Measurements from ENCODE around the gene RBFOX1. TPM values are rescaled to one million over a fixed set of nuclear protein-coding genes. Genes with fewer than 3 reads are reported as not detected.

The RBFOX1 gene
- total RNA-seq, 1 experiment from 2014 or later = not detected

DNA sequence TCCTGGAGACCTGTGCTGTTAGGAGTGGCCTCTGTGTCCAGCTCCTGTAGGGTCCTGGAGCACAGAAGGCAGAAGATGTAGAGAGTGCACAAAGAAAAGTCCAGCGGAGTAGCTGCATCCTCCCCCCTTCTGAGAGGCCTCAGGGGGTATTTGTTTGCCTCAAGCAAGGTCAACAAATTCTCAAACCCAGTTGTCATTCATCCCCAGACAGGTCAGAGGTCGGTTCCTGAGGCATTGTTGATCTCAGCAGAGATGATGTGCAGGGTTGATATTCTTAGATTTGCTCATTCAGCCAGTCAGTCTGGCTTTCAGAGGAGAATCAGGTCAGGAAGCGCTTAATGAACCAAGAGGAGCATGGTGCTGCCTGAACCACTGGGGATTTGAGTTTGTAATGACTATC lies 8.3 kb upstream of the RBFOX1 start:
- intact Hi-C loops (cut with micrococcal nuclease) = no loop called here
- no peak overlapping the region for H3K4me2 ChIP-seq (ENCODE audit: low read length)
- no peaks in the 10 kb centered on the region for H3K4me1 ChIP-seq (ENCODE audit: insufficient read depth, low read length)
- no peak for ATAC-seq
- POLR2A ChIA-PET (ENCODE audit: unreplicated experiment) = no interaction called here
- CTCF ChIA-PET = no interaction called here
- no peak overlapping the region for H2AFZ ChIP-seq (ENCODE audit: low read length)
- no peaks in the 10 kb centered on the region for H3K9me3 ChIP-seq (ENCODE audit: low read length)
- no peaks in the 10 kb centered on the region for H3F3A ChIP-seq (ENCODE audit: low read length, unreplicated experiment)
- no peaks in the 10 kb centered on the region for H3K36me3 ChIP-seq (ENCODE audit: low read depth, low read length)
- H3K27me3 ChIP-seq (ENCODE audit: low read length) = no peaks in the 10 kb centered on the region
- no peak for DNase-seq
- H3K79me2 ChIP-seq (ENCODE audit: low read length) = no peaks in the 10 kb centered on the region
- no peaks in the 10 kb centered on the region for H4K20me1 ChIP-seq (ENCODE audit: low read length)
- H3K9me2 ChIP-seq (replicated peaks; ENCODE audit: low read length) = no peaks in the 10 kb centered on the region
- no TSS peak for BruUV-seq (replicated peaks)
- TF ChIP-seq, protein P1, sequence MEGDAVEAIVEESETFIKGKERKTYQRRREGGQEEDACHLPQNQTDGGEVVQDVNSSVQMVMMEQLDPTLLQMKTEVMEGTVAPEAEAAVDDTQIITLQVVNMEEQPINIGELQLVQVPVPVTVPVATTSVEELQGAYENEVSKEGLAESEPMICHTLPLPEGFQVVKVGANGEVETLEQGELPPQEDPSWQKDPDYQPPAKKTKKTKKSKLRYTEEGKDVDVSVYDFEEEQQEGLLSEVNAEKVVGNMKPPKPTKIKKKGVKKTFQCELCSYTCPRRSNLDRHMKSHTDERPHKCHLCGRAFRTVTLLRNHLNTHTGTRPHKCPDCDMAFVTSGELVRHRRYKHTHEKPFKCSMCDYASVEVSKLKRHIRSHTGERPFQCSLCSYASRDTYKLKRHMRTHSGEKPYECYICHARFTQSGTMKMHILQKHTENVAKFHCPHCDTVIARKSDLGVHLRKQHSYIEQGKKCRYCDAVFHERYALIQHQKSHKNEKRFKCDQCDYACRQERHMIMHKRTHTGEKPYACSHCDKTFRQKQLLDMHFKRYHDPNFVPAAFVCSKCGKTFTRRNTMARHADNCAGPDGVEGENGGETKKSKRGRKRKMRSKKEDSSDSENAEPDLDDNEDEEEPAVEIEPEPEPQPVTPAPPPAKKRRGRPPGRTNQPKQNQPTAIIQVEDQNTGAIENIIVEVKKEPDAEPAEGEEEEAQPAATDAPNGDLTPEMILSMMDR (conservative IDR thresholded peaks at IDR 0.05; ENCODE audit: low read depth, low read length) = no peak
- TF ChIP-seq EZH2phosphoT487 (IDR thresholded peaks at IDR 0.05; ENCODE audit: borderline replicate concordance, low read length) = no peak
- TF ChIP-seq EZH2 (IDR thresholded peaks at IDR 0.05; ENCODE audit: low read length, unreplicated experiment) = no peak
- H3K27ac ChIP-seq (ENCODE audit: low read length) = no peak overlapping the region
- no peak overlapping the region for H3K9ac ChIP-seq (ENCODE audit: low read length)
- no peak overlapping the region for H3K4me3 ChIP-seq (ENCODE audit: low read length)

DNA sequence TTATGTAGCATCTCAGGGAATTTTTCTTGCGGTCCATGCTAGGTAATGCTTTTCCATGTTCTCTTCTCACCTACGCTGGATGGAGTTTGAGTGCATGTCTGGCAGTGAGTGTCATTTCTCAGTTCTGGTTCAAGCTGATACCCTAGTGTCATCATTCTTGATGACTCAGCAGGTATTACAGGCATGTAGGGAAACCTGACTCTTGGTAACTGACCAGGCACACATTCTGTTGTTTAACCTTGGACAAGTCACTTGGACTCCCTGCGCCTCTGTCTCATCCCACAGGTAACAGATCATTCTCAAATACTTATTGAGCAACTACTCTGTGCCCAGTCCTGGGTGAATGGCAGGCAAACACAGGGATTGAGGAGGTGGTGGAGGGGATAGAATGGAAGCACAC lies 6.8 kb upstream of the RBFOX1 start:
- no peak overlapping the region for H3K27ac ChIP-seq (ENCODE audit: low read length)
- H3K9ac ChIP-seq (ENCODE audit: low read length) = no peak overlapping the region
- no peak for TF ChIP-seq EZH2 (IDR thresholded peaks at IDR 0.05; ENCODE audit: low read length, unreplicated experiment)
- TF ChIP-seq EZH2phosphoT487 (IDR thresholded peaks at IDR 0.05; ENCODE audit: borderline replicate concordance, low read length) = no peak
- TF ChIP-seq, protein P1 (conservative IDR thresholded peaks at IDR 0.05; ENCODE audit: low read depth, low read length) = no peak
- ATAC-seq (no peak), DNase-seq (no peak)
- no peaks in the 10 kb centered on the region for H3K4me1 ChIP-seq (ENCODE audit: insufficient read depth, low read length)
- no peaks in the 10 kb centered on the region for H3K9me3 ChIP-seq (ENCODE audit: low read length)
- no peak overlapping the region for H3K4me2 ChIP-seq (ENCODE audit: low read length)
- intact Hi-C loops (cut with micrococcal nuclease) = no loop called here
- H4K20me1 ChIP-seq (ENCODE audit: low read length) = no peaks in the 10 kb centered on the region
- H3K27me3 ChIP-seq (ENCODE audit: low read length) = no peaks in the 10 kb centered on the region
- no peak overlapping the region for H2AFZ ChIP-seq (ENCODE audit: low read length)
- no peaks in the 10 kb centered on the region for H3K36me3 ChIP-seq (ENCODE audit: low read depth, low read length)
- ChIA-PET POLR2A (ENCODE audit: unreplicated experiment) (no interaction called here), CTCF (no interaction called here)
- no TSS peak for BruUV-seq (replicated peaks)
- no peaks in the 10 kb centered on the region for H3F3A ChIP-seq (ENCODE audit: low read length, unreplicated experiment)
- no peaks in the 10 kb centered on the region for H3K79me2 ChIP-seq (ENCODE audit: low read length)
- no peaks in the 10 kb centered on the region for H3K9me2 ChIP-seq (replicated peaks; ENCODE audit: low read length)
- no peak overlapping the region for H3K4me3 ChIP-seq (ENCODE audit: low read length)

DNA sequence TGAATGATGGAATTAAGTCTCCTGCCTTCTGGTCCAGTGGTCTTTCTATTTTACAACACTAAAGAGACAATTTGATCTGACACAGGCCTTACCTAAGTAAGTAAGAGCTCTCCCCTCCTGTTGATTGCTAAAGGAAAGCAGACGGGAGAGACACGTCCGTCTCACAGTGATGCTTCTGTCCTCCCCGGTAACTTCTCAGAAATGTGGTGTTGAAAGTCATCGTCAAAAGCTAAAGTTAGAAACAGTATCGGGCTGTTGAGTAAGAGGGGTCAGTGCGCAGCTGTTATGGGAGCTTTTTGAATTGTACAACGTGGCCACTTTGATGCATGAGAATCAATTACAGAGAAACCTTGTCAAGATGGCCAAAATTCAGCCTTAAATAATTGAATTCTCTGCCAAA lies 1.9 kb upstream of the RBFOX1 start:
- BruUV-seq (replicated peaks) = no TSS peak
- CTCF ChIA-PET = no interaction called here
- H3K79me2 ChIP-seq (ENCODE audit: low read length) = no peaks in the 10 kb centered on the region

More for the DNA sequence above, 1.9 kb upstream of the RBFOX1 start:
- Histone ChIP-seq H3K36me3 (ENCODE audit: low read depth, low read length) (no peaks in the 10 kb centered on the region), H3K27ac (ENCODE audit: low read length) (no peak overlapping the region), H3K4me1 (ENCODE audit: insufficient read depth, low read length) (no peaks in the 10 kb centered on the region), H4K20me1 (ENCODE audit: low read length) (no peaks in the 10 kb centered on the region), H3K9ac (ENCODE audit: low read length) (no peak overlapping the region), H3K27me3 (ENCODE audit: low read length) (no peaks in the 10 kb centered on the region), H3K9me3 (ENCODE audit: low read length) (no peaks in the 10 kb centered on the region), H3K4me2 (ENCODE audit: low read length) (no peak overlapping the region), H3K4me3 (ENCODE audit: low read length) (no peak overlapping the region), H3K9me2 (replicated peaks; ENCODE audit: low read length) (no peaks in the 10 kb centered on the region), H3F3A (ENCODE audit: low read length, unreplicated experiment) (no peaks in the 10 kb centered on the region), H2AFZ (ENCODE audit: low read length) (no peak overlapping the region)
- intact Hi-C loops (cut with micrococcal nuclease) = no loop called here
- POLR2A ChIA-PET (ENCODE audit: unreplicated experiment) = no interaction called here
- ATAC-seq (no peak), DNase-seq (no peak)
- TF ChIP-seq EZH2phosphoT487 (IDR thresholded peaks at IDR 0.05; ENCODE audit: borderline replicate concordance, low read length) (no peak), EZH2 (IDR thresholded peaks at IDR 0.05; ENCODE audit: low read length, unreplicated experiment) (no peak)
- TF ChIP-seq, protein P1 (conservative IDR thresholded peaks at IDR 0.05; ENCODE audit: low read depth, low read length) = no peak

All from PC-3 (cell line).